Bronchial epithelial cell (primary cell): Measurements from ENCODE around the gene POMP. TPM values are rescaled to one million over a fixed set of nuclear protein-coding genes. Genes with fewer than 3 reads are reported as not detected.
A peak's percentile ranks its signal among the peaks of the same experiment; 100 is the strongest.

ENCODE experiments used
- DNase-seq: peaks from one replicate; pipeline ENCODE4 v3.0.0-alpha.2; 2010; ENCODE audit warnings: low read depth
- FAIRE-seq: peaks from 2 replicates; lab custom pipeline; 2011; peaks lifted over from hg19 to GRCh38; lab: Jason Lieb, UNC
- H3K27me3 ChIP-seq: 2 replicates; pipeline ENCODE4 v1.5.1; 2011; ENCODE audit warnings: low read length; ENCODE audit not compliant: control insufficient read depth, insufficient read depth
- H3K36me3 ChIP-seq: 2 replicates; pipeline ENCODE4 v1.5.1; 2011; ENCODE audit warnings: low read length; ENCODE audit not compliant: control insufficient read depth, insufficient read depth
- H3K4me3 ChIP-seq: 2 replicates; pipeline ENCODE4 v1.5.1; 2011; ENCODE audit warnings: mild to moderate bottlenecking, low read depth, low read length, control low read depth
- total RNA-seq: library from RNA; depleted of rRNA; stranded (reverse); fragments of >200 nt; gene quantifications from 2 replicates; pipeline ENCODE4 v1.2.1, GENCODE V29; 2014
- TF ChIP-seq, protein P1 (sequence below): IDR thresholded peaks from 2 replicates; pipeline ENCODE4 v1.5.1; 2011; ENCODE audit warnings: mild to moderate bottlenecking, moderate library complexity, low read length, control low read depth, inconsistent platforms; ENCODE audit not compliant: insufficient read depth, severe bottlenecking

POMP gene
- total RNA-seq, 1 donor from 2014 or later, result 51.9 TPM

DNA sequence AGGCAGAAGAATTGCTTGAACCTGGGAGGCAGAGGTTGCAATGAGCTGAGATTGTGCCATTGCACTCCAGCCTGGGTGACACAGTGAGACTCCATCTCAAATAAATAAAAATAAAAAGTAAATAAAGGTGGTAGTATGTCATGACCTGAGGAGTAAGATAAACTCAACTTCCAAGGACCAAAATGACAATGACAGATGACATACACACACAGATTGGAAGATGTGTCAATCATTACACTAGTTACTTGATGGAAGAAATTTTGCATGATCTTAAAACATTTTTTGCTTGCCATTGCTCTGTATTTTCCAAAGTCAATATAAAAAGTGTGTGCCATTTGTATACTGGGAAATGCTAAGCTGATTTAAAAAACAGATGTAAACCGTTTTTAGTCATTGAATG lies 55.7 kb downstream of the POMP start:
- FAIRE-seq (no peak), DNase-seq (no peak)
- H3K36me3 ChIP-seq, result no peaks in the 10 kb centered on the region
- no peaks in the 10 kb centered on the region for H3K27me3 ChIP-seq
- H3K4me3 ChIP-seq, result no peak overlapping the region
- TF ChIP-seq, protein P1, sequence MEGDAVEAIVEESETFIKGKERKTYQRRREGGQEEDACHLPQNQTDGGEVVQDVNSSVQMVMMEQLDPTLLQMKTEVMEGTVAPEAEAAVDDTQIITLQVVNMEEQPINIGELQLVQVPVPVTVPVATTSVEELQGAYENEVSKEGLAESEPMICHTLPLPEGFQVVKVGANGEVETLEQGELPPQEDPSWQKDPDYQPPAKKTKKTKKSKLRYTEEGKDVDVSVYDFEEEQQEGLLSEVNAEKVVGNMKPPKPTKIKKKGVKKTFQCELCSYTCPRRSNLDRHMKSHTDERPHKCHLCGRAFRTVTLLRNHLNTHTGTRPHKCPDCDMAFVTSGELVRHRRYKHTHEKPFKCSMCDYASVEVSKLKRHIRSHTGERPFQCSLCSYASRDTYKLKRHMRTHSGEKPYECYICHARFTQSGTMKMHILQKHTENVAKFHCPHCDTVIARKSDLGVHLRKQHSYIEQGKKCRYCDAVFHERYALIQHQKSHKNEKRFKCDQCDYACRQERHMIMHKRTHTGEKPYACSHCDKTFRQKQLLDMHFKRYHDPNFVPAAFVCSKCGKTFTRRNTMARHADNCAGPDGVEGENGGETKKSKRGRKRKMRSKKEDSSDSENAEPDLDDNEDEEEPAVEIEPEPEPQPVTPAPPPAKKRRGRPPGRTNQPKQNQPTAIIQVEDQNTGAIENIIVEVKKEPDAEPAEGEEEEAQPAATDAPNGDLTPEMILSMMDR, result no peak

DNA sequence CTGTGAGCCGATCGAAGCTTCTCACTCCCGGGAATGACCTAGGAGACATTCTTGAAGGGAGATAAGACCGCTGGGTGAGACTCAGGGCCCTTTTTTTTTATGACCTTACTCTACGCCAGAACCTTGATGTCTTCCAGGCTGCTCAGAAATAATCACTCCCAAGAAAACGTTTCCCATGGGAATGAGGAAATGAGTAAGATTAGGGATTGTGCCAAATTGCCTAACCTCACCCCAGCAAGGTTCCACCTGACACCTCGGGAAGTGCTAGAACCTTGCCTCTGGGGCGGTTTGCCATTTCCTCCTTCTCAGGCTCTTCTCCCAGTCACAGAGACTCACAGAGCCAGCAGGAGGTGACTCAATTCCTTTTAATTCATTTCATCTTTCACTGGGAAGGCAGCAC lies 57.6 kb downstream of the POMP start:
- Histone ChIP-seq H3K27me3 (no peaks in the 10 kb centered on the region), H3K36me3 (no peaks in the 10 kb centered on the region), H3K4me3 (no peak overlapping the region)
- TF ChIP-seq, protein P1, result no peak
- DNase-seq, result peak; percentile 97
- FAIRE-seq, result no peak

DNA sequence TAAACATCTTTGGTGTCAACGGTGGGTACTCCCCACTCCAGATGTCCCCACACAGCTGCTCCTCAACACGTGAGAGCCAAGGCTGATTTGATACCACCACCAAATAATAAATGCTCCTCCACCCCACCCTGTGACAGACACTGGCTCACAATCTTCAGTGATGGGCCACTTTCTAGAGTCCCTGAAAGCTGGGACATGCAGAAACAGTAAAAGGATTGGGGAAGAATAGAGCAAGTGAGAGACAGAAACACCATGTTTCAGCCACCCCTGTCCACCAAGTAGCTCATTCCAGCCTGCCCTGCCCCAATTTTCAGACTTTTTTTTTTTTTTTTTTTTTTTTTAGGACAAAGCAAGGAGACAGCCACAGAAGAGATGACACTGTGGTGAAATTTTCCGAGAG lies 58.2 kb downstream of the POMP start:
- Histone ChIP-seq H3K27me3 (no peaks in the 10 kb centered on the region), H3K4me3 (no peak overlapping the region), H3K36me3 (no peaks in the 10 kb centered on the region)
- DNase-seq, result no peak
- TF ChIP-seq, protein P1, result no peak
- FAIRE-seq, result no peak

DNA sequence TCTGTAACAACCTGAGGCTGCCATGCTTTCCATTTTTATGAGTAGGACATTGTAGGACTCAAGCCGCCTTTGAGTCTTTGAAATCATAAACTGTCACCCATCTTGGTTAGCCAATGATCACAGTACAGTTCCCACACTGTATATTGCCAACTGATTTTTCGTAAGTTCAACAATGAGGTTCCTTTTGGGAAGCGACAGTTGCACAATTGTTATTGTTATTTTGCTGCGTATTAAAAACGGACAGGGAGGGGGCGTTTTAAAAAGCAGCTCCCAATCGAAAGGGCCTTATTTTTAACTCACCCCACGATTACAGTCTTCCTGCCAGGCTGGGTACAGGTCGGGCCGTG lies 59.2 kb downstream of the POMP start:
- Histone ChIP-seq H3K4me3 (peak overlapping the region; percentile 54), H3K36me3 (no peaks in the 10 kb centered on the region), H3K27me3 (no peaks in the 10 kb centered on the region)
- no peak for FAIRE-seq
- peak; percentile 11 for DNase-seq
- TF ChIP-seq, protein P1, result no peak

DNA sequence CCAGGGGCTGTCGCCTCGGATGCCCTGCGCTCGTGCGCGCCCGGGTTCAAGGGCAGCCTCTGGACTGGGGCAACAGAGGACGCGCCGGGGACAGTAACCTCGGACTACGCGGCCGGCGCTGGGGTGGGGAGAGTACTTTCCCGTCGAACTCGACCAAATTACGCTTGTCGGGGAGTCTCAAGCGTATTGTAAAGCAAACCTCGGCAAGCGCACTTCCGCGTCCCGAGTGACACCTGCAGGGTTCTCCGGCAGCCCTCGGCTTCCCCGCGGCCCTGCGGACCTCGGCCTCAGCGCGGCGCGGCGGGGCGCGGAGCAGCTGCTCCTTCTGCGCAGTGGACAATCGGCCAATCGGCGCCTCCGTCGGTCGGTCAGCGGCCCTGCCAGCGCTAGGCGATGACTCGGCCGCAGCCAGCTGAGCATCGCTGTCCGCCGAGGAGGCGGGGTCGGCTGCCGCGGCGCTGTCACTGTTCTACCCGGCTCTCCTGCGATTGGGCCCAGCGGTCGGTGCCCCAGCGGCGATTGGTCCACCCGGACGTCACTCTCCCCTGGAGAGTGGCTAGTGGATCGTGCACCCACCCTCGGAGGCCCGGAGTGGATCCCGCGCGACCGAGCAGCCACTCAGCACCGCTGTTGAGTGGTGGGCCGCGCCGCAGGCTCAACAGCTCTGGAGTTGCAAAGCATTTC lies 59.8 kb downstream of the POMP start, which contains the start of gene SLC46A3:
Gene SLC46A3 (minus strand): TSS at position 428 of the 684 bp plus-strand sequence. CDS start 972 bp downstream, outside the sequence.
- no peak for FAIRE-seq

More for the DNA sequence above, 59.8 kb downstream of the POMP start, which contains the start of gene SLC46A3:
- Histone ChIP-seq H3K36me3 (no peaks in the 10 kb centered on the region), H3K27me3 (no peaks in the 10 kb centered on the region), H3K4me3 (peak within 1 kb of the TSS; percentile 54)
- DNase-seq, result peak; percentile 79
- TF ChIP-seq, protein P1, result no peak
